Activated CD8-positive, alpha-beta memory T cell treated with anti-CD3 and anti-CD28 coated beads, Interleukin-2, amount 10 ng/mL, durations not matched to agents 7 days and 5 days (primary cell): ENCODE measurements around the gene RANBP10. TPM values are rescaled to one million over a fixed set of nuclear protein-coding genes. Genes with fewer than 3 reads are reported as not detected.
"Not testable (repeated sequence)": the region's sequence is repeated elsewhere in the genome, so short reads cannot be mapped to it uniquely, and the experiment has no call there.

Experiments used
- ATAC-seq: fragments of 150-1000 bp; cut with Tn5 transposase; one replicate; pipeline ENCODE4 v1.10.0; 2021; ENCODE audit warnings: moderate library complexity
- CTCF ChIA-PET: fragments of 350-600 bp; sonication (Branson Sonifier 250); formaldehyde crosslinking; loops from one replicate; lab custom pipeline; 2021; ENCODE audit warnings: antibody characterized with exemption; lab: Charles Lee
- DNase-seq: peaks from one replicate; pipeline ENCODE4 v3.0.0-alpha.2; 2020
- H3K27ac Mint-ChIP-seq: one replicate; pipeline ENCODE4 v1.8.0; 2021; ENCODE audit warnings: mild to moderate bottlenecking, mixed read lengths
- H3K27me3 Mint-ChIP-seq: one replicate; pipeline ENCODE4 v1.8.0; 2021; ENCODE audit warnings: mixed read lengths
- H3K36me3 Mint-ChIP-seq: one replicate; pipeline ENCODE4 v1.8.0; 2021; ENCODE audit warnings: mild to moderate bottlenecking, mixed read lengths
- H3K4me1 Mint-ChIP-seq: one replicate; pipeline ENCODE4 v1.8.0; 2021; ENCODE audit warnings: mixed read lengths
- H3K4me3 Mint-ChIP-seq: one replicate; pipeline ENCODE4 v1.8.0; 2021; ENCODE audit warnings: mild to moderate bottlenecking, moderate library complexity, mixed read lengths
- H3K9me3 Mint-ChIP-seq: one replicate; pipeline ENCODE4 v1.8.0; 2022; ENCODE audit warnings: low read depth, mixed read lengths
- total RNA-seq, 2 experiments: library from RNA; stranded (reverse); gene quantifications; one replicate each; pipeline ENCODE4 v1.2.3, GENCODE V29; 2021

RANBP10 gene
- total RNA-seq, 2 experiments from 2014 or later: 21.2 to 23.7 TPM

DNA sequence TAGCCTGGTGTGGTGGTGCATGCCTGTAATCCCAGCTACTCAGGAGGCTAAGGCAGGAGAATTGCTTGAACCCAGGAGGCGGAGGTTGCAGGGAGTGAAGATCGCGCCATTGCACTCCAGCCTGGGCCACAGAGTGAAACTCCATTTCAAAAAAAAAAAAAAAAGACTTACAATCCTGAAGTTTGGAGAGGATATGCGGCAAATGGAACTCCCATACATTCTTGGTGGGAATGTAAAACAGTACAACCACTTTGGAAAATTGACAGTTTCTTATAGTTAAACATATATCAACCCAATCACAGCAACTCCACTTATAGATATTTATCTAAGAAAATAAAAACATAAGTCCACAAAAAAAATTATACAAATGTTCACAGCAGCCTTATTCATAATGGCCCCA lies 99.2 kb downstream of the RANBP10 start:
- CTCF ChIA-PET: no interaction called here
- H3K27me3 Mint-ChIP-seq: no peaks in the 10 kb centered on the region
- peaks cover 2% of the 10 kb centered on the region for H3K36me3 Mint-ChIP-seq
- no peak overlapping the region for H3K27ac Mint-ChIP-seq
- peaks cover 17% of the 10 kb centered on the region for H3K4me1 Mint-ChIP-seq
- no peak overlapping the region for H3K4me3 Mint-ChIP-seq
- no peak for ATAC-seq
- H3K9me3 Mint-ChIP-seq: no peaks in the 10 kb centered on the region
- no peak for DNase-seq

DNA sequence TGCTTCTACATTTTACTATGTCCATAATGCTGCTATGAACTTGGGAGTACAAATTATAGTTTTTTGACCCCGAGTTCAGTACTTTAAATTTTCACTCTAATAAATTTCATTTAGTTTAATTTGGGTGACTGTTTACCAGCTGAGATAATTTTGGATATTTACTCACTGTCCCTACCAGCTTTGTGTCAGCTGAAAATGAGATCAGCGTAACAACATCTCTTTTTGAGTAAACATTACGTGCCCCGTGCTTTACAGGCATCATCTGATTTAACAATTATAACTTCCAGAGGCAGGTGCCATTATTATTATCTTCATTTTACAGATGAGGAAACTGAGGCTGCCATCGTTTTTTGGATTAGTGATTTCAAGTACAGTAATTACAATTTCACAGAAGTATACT lies 102.2 kb downstream of the RANBP10 start:
- Mint-ChIP-seq H3K4me3 (no peak overlapping the region), H3K9me3 (no peaks in the 10 kb centered on the region), H3K4me1 (peaks cover 17% of the 10 kb centered on the region), H3K36me3 (peaks cover 2% of the 10 kb centered on the region), H3K27ac (peak overlapping the region; percentile 74), H3K27me3 (no peaks in the 10 kb centered on the region)
- no peak for ATAC-seq
- CTCF ChIA-PET: interaction anchor here (1.0 to 1.8 kb wide), 2 partner anchors 11 to 31 kb away, joined by 3 to 4 read pairs; no protein-coding TSS in a partner anchor
- DNase-seq: no peak

DNA sequence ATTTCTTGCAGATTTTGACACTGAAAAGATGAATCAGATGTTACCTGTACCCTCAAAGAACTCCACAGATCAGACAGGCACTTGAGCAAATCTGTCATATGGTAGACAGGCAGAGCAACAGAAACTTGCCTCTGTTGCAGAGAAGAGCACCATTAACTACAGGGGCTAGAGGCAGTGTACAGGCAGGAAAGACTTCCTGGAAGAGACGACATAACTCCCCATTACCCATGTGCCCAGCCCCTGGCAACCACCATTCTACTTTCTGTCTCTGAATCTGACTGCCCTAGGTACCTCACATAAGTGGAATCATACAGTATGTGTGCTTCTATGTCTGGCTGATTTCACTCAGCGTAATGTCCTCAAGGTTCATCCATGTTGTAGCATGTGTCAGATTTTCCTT lies 102.7 kb downstream of the RANBP10 start:
- DNase-seq: peak; percentile 48
- Mint-ChIP-seq H3K36me3 (peaks cover 5% of the 10 kb centered on the region), H3K9me3 (no peaks in the 10 kb centered on the region), H3K4me3 (no peak overlapping the region), H3K27ac (peak overlapping the region; percentile 74), H3K27me3 (no peaks in the 10 kb centered on the region), H3K4me1 (peaks cover 17% of the 10 kb centered on the region)
- CTCF ChIA-PET: no interaction called here
- peak; percentile 78 for ATAC-seq

DNA sequence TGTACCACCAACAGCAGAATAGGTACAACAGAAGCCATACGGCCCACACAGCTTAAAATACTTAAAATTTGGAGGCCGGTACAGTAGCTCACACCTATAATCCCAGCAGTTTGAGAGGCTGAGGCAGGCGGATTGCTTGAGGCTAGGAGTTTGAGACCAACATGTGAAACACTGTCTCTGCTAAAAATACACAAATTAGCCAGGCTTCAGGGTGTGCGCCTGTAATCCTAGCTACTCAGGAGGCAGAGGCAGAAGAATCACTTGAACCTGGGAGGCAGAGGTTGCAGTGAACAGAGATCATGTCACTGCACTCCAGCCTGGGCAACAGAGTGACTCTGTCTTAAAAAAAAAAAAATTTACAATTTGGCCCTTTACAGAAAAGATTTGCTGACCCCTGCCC lies 104.2 kb downstream of the RANBP10 start:
- Mint-ChIP-seq H3K36me3 (peaks cover 9% of the 10 kb centered on the region), H3K4me1 (peaks cover 17% of the 10 kb centered on the region), H3K27me3 (no peaks in the 10 kb centered on the region), H3K4me3 (no peak overlapping the region), H3K9me3 (no peaks in the 10 kb centered on the region), H3K27ac (no peak overlapping the region)
- ATAC-seq: no peak
- DNase-seq: no peak
- CTCF ChIA-PET: interaction anchor here (0.7 to 1.0 kb wide), 3 partner anchors 111 to 160 kb away, joined by 3 to 5 read pairs (median 3); no protein-coding TSS in a partner anchor

DNA sequence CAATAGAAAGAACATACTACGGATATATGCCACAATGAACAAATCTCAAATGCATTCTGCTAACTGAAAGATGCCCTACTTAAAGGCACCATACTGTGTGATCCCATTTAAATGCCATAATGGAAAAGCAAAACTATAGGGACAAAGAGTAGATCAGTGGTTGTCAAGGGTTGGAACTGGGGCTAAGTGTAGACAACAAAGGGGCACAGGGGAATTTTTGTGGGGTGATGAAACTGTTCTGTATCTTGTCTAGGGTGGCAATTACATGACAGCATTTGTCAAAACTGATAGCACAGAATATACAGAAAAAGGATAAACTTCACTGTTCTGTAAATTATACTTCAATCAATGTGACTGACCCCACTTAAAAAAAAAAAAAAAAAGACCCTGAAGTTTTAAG lies 104.9 kb downstream of the RANBP10 start:
- H3K4me3 Mint-ChIP-seq: no peak overlapping the region
- peaks cover 9% of the 10 kb centered on the region for H3K36me3 Mint-ChIP-seq
- DNase-seq (no peak), ATAC-seq (no peak)
- CTCF ChIA-PET: no interaction called here
- H3K27me3 Mint-ChIP-seq: no peaks in the 10 kb centered on the region
- peaks cover 21% of the 10 kb centered on the region for H3K4me1 Mint-ChIP-seq
- H3K27ac Mint-ChIP-seq: no peak overlapping the region
- H3K9me3 Mint-ChIP-seq: no peaks in the 10 kb centered on the region

DNA sequence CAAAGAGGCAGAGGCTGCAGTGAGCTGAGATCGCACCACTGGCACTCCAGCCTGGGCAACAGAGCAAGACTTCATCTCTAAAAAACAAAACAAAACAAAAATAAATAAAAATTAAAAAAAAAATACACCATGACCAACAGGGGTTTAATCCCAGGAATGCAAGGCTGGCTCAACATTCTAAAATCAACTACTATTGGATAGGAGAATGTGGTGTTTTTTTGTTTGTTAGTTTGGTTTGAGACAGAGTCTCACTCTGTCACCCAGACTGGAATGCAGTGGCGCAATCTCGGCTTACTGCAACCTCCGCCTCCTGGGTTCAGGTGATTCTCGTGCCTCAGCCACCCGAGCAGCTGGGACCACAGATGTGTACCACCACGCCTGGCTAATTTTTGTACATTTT lies 107.1 kb downstream of the RANBP10 start:
- Mint-ChIP-seq H3K4me1 (peaks cover 17% of the 10 kb centered on the region), H3K27ac (no peak overlapping the region), H3K9me3 (no peaks in the 10 kb centered on the region), H3K4me3 (no peak overlapping the region), H3K27me3 (no peaks in the 10 kb centered on the region), H3K36me3 (peaks cover 9% of the 10 kb centered on the region)
- CTCF ChIA-PET: interaction anchor here (1.2 kb wide), 2 partner anchors 16 to 117 kb away, joined by 4 read pairs; no protein-coding TSS in a partner anchor
- ATAC-seq (no peak), DNase-seq (no peak)

DNA sequence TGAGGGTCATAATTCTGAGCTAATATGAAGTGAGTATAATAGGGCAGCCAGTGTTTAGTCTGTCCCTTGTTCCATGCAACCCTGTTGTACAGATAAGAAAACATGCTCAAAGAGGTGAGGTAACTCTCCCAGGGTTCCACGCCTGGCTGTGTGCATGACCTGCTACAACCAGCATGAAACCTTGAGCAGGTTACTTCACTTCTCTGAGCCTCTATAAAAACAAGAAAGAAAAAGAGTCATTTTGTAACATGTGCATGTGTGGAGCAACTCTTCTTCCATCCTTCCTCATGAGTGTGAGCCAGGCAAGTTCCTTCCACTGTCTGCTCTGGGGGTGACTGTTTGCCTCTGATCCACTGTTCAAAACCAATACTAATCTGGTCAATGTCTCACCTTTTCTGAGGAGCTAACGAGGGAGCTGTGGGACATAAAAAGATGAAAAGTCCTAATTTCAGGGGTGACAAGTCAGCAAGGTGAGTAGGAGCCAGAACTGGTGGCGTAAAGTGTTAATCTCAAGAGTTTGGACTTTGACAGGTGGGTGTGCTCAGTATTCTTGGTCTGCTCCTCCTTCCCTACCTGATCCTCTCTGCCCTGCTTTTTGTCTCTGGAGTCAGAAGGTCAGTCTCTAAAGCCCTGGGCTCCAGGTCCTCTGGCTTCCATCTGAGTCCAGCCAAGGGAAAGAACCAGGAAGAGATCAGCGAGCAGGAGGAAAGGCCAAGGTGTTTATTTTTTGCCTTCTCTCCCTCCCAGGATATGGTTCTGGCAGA lies 108.8 kb downstream of the RANBP10 start:
- Mint-ChIP-seq H3K4me3 (no peak overlapping the region), H3K27me3 (no peaks in the 10 kb centered on the region), H3K9me3 (no peaks in the 10 kb centered on the region), H3K27ac (no peak overlapping the region), H3K4me1 (peaks cover 4% of the 10 kb centered on the region), H3K36me3 (peaks cover 7% of the 10 kb centered on the region)
- no peak for DNase-seq
- CTCF ChIA-PET: interaction anchor here (1.2 kb wide), 1 partner anchor 17 kb away, joined by 4 read pairs; no protein-coding TSS in a partner anchor
- no peak for ATAC-seq

DNA sequence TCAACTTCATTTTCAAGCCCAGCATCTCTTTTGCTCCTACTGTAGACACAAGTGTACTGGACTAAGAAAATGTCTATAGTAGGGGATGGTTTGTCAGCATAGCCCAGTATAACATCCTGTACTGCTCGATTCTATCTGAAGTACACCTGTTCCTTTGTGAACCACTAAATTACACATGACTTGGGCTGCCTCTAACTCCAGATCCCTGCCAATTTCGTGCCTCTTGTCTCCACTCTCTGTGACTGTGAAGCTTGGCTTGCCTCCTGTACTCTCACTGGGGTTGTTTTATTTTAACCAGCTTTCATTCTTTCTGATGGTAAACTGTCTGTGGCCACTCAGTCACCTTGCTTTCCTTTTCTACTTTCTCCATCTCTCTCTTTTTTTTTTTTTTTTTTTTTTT lies 111.7 kb downstream of the RANBP10 start:
- CTCF ChIA-PET: interaction anchor here (1.0 kb wide), 1 partner anchor 173 kb away, joined by 3 read pairs; no protein-coding TSS in a partner anchor
- H3K27ac Mint-ChIP-seq: no peak overlapping the region
- peaks cover 4% of the 10 kb centered on the region for H3K4me1 Mint-ChIP-seq
- H3K27me3 Mint-ChIP-seq: no peaks in the 10 kb centered on the region
- peaks cover 7% of the 10 kb centered on the region for H3K36me3 Mint-ChIP-seq
- no peak overlapping the region for H3K4me3 Mint-ChIP-seq
- H3K9me3 Mint-ChIP-seq: no peaks in the 10 kb centered on the region
- ATAC-seq (no peak), DNase-seq (no peak)

DNA sequence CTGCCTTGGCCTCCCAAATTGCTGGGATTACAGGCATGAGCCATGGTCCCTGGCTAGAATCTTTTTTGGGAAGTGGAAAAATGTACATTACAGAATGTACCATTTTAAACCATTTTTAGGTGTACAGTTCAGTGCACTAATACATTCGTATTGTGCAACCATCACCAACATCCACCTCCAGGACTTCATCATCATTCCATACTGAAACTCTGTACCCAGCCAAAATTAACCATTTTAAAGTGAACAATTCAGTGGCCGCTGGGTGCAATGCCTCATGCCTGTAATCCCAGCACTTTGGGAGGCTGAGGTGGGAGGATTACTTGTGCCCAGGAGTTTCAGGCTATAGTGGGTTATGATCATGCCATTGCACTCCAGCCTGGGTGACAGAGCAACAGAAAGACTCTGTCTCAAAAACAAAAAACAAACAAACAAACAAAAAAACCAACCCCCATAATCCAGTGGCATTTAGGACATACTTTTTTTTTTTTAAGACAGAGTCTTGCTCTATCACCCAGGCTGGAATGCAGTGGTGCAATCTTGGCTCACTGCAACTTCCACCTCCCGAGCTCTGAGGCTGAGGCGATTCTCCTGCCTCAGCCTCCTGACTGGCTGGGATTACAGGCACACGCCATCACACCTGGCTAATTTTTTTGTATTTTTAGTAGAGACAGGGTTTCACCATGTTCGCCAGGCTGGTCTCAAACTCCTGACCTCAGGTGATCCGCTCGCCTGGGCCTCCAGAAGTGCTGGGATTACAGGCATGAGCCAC lies 112.7 kb downstream of the RANBP10 start:
- CTCF ChIA-PET: interaction anchor here (0.8 to 1.5 kb wide), 2 partner anchors 172 to 374 kb away, joined by 3 read pairs; no protein-coding TSS in a partner anchor
- not testable (repeated sequence) for H3K27ac Mint-ChIP-seq, H3K36me3 Mint-ChIP-seq, ATAC-seq, H3K4me1 Mint-ChIP-seq, H3K27me3 Mint-ChIP-seq, H3K9me3 Mint-ChIP-seq, DNase-seq, H3K4me3 Mint-ChIP-seq

DNA sequence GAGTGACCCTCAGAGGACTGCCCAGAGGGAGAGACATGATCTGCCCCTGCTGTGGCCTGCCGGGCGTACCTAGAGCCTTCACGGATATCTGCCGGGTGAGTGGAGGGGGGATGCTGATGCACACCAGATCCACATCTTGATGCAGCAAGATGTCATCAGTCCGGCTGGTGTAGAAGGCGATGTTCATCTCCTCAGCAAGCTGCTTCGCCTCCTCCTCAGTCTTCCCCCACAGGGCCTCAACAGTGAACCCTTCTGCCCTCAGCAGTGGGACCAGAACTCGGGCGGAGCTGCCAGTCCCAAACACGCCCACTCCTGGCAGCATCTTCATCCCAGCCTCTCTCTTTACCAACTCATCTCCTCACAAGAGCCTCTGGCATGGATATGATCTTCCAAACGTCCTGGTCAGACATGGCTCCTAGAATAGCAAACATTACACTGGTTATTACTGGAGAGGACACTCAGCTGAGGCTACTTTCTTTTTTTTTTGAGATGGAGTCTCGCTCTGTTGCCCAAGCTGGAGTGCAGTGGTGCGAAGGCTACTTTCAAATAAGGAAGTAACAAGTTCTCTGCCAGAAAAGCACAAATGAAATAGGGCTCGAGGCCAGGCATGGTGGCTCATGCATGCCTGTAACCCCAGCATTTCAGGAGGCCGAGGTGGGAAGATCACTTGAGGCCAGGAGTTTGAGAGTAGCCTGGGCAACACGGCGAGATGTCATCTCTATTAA lies 120.8 kb downstream of the RANBP10 start:
- H3K36me3 Mint-ChIP-seq: peaks cover 5% of the 10 kb centered on the region
- H3K4me3 Mint-ChIP-seq: no peak overlapping the region
- no peak overlapping the region for H3K27ac Mint-ChIP-seq
- H3K4me1 Mint-ChIP-seq: no peaks in the 10 kb centered on the region
- H3K9me3 Mint-ChIP-seq: no peaks in the 10 kb centered on the region
- H3K27me3 Mint-ChIP-seq: no peaks in the 10 kb centered on the region
- no peak for DNase-seq
- ATAC-seq: no peak
- CTCF ChIA-PET: no interaction called here

DNA sequence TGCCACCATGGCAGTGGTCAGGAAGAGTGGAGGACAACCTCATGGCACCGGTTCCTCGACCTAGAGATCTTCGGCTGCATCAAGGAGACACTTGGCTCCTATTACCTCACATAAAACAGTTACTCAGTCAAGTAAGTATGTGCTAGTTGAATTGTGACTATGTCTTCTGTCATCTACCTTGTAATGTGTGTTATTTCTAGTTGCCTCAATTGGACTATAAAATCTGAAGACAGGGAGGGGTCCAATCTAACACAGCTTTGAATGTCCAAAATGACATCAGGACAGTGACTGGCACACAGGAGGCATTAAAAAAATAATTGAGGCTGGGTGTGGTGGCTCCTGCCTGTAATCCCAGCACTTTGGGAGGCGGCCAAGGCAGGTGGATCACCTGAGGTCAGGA lies 122.6 kb downstream of the RANBP10 start:
- no peak overlapping the region for H3K27ac Mint-ChIP-seq
- H3K27me3 Mint-ChIP-seq: no peaks in the 10 kb centered on the region
- no peaks in the 10 kb centered on the region for H3K9me3 Mint-ChIP-seq
- H3K4me1 Mint-ChIP-seq: no peaks in the 10 kb centered on the region
- CTCF ChIA-PET: no interaction called here
- H3K4me3 Mint-ChIP-seq: no peak overlapping the region
- DNase-seq (no peak), ATAC-seq (no peak)
- H3K36me3 Mint-ChIP-seq: peaks cover 5% of the 10 kb centered on the region

DNA sequence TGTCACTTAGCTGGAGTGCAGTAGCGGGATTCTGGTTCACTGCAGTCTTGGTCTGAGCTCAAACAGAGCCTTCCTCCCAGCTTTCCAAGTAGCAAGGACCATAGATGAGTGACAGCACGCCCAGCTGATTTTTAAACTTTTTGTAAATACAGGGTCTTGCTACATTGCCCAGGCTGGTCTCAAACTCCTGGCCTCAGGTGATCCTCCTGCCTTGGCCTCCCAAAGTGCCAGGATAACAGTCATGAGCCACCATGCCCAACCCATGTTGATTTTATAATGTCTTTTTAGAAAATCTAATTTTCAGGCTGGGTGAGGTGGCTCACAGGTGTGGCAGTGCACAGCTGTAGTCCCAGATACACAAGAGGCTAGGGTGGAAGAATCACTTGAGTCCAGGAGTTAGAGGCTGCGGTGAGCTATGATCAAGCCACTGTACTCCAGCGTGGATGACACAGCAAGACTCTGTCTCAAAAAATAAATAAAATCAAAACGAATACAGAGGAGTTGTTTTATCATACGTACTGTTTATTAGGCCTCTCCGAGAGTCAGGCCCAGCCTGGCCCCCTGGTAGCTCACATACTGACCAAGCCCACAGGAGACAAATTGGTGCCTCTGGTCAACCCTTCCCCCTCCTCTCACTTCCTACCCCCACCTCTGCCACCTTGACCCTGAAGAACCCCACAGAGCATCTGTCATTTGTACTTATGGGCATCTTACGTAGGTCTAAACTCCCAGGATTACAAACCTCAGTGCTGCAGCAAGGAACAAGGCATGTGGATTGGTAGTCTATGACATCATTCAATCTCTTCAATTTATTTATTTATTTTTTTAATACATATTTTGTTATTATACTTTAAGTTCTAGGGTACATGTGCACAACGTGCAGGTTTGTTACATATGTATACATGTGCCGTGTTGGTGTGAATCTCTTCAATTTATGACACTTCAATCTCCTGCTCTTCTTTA lies 126.1 kb downstream of the RANBP10 start:
- Mint-ChIP-seq H3K9me3 (no peaks in the 10 kb centered on the region), H3K36me3 (peaks cover 5% of the 10 kb centered on the region), H3K27me3 (no peaks in the 10 kb centered on the region), H3K27ac (no peak overlapping the region), H3K4me3 (no peak overlapping the region), H3K4me1 (no peaks in the 10 kb centered on the region)
- DNase-seq (no peak), ATAC-seq (no peak)
- CTCF ChIA-PET: interaction anchor here (1.0 to 2.1 kb wide), 4 partner anchors 8 to 137 kb away, joined by 3 to 5 read pairs (median 4); no protein-coding TSS in a partner anchor
